AG10803 (cell line): ENCODE data around the gene SPNS2.

ENCODE experiments used
- DNase-seq: peaks from one replicate; pipeline ENCODE4 v3.0.0; 2010; ENCODE audit warnings: low read depth
- H3K4me3 ChIP-seq: 2 replicates; pipeline ENCODE4 v1.5.1; 2011; ENCODE audit warnings: mild to moderate bottlenecking, low read length, control low read depth
- TF ChIP-seq, protein P1 (sequence below): conservative IDR thresholded peaks from 2 replicates; pipeline ENCODE4 v1.5.1; 2011; ENCODE audit warnings: mild to moderate bottlenecking, low read length, control low read depth, inconsistent platforms

Gene SPNS2

GRCh38 chr17:4530799-4531730, 32.4 kb downstream of the SPNS2 start:
- DNase-seq, result no peak
- TF ChIP-seq, protein P1, sequence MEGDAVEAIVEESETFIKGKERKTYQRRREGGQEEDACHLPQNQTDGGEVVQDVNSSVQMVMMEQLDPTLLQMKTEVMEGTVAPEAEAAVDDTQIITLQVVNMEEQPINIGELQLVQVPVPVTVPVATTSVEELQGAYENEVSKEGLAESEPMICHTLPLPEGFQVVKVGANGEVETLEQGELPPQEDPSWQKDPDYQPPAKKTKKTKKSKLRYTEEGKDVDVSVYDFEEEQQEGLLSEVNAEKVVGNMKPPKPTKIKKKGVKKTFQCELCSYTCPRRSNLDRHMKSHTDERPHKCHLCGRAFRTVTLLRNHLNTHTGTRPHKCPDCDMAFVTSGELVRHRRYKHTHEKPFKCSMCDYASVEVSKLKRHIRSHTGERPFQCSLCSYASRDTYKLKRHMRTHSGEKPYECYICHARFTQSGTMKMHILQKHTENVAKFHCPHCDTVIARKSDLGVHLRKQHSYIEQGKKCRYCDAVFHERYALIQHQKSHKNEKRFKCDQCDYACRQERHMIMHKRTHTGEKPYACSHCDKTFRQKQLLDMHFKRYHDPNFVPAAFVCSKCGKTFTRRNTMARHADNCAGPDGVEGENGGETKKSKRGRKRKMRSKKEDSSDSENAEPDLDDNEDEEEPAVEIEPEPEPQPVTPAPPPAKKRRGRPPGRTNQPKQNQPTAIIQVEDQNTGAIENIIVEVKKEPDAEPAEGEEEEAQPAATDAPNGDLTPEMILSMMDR, result no peak
- no peak overlapping the region for H3K4me3 ChIP-seq

DNA sequence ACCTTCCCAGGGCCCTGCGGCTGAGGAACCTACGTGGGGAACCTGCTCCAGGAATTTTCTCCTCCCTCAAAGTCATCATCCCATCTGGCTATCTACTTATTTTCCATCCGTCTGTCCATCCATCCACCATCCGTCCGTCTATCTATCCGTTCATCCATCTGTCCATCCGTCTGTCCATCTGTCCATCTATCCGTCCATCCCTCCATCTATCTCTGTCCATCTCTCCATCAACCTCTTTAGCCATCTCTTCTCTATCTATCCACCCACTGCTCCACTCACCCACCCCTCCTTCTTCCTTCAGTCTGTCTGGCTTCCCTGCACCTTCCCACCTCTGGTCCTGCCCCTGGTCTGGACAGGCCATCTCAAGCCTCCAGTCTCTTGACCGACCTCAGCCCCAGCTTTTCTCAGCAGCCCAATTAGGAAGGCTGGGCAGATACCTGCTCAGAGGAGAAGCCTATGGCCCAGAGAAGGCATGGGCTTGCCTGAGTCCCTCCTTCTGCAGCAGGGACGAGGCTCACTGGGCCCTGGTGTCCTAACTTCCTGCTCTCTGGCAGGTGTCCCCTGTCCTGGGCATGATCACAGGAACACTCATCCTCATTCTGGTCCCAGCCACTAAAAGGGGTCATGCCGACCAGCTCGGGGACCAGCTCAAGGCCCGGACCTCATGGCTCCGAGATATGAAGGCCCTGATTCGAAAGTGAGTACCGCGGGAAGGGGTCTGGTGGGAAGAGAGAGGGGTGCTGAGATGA, 33.5 kb downstream of the SPNS2 start:
- no peak overlapping the region for H3K4me3 ChIP-seq
- no peak for DNase-seq
- TF ChIP-seq, protein P1, result no peak

DNA sequence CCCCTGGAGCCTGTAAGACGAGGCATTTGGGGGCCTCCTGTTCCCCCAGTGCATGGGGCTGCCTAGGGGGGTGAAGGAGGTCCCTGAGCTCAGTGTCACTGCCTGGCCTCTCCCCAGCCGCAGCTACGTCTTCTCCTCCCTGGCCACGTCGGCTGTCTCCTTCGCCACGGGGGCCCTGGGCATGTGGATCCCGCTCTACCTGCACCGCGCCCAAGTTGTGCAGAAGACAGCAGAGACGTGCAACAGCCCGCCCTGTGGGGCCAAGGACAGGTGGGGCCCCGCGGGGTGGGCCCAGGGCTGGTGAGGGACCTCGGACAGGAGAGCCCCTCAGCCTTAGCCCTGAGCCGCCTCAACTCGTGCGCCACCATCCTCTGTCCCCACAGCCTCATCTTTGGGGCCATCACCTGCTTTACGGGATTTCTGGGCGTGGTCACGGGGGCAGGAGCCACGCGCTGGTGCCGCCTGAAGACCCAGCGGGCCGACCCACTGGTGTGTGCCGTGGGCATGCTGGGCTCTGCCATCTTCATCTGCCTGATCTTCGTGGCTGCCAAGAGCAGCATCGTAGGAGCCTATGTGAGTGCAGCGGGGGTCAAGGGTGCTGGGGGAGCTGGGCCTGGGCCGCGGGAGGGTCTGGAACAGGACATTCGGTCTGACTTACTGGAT, 34.3 kb downstream of the SPNS2 start:
- no peak overlapping the region for H3K4me3 ChIP-seq
- DNase-seq, result no peak
- TF ChIP-seq, protein P1, result no peak

DNA sequence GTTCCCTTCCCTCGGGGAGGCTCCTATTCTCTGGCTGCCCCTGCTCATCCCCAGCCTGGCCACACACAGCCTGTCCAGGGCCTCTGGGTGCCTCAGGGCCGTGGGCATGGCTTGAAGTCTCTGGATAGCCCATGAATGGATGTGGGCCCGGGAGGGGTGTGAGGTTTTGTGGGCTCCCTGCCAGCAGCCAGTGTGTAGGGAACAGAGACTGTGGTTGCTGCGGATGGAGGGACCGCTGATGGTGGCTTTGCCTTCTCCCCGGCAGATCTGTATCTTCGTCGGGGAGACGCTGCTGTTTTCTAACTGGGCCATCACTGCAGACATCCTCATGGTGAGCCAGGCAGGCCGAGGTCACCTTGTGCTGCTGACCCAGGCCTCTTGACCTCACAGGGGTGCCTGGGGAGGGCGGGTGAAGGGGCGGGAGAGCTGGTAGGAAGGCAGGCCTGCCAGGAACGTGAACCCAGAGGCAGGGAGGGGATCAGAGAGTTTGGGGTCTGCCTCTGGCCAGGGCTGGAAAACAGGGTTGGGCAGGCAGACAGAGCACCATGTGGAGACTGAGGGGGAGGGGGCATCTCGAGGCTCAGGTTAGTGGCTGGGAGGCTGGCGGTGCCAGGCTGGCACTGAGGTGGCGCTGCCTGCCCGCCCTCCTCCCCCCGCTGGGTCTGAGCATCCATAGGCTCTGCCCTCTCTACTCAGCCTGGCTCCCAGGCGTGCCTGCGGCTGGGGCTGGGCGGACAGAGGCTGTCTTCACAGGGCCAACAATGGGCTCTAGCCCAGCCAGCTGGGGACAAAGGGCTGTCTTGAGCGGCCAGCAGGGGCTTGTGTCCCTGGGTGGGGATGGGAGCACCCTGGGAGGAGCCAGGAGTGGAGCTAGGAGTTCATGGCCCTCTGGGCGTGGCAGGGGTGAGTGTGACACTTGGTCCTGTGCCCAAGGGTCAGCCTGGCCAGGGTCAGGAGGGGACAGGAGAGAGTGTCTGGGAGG, 35.1 kb downstream of the SPNS2 start:
- DNase-seq, result no peak
- TF ChIP-seq, protein P1, result no peak
- no peak overlapping the region for H3K4me3 ChIP-seq

DNA sequence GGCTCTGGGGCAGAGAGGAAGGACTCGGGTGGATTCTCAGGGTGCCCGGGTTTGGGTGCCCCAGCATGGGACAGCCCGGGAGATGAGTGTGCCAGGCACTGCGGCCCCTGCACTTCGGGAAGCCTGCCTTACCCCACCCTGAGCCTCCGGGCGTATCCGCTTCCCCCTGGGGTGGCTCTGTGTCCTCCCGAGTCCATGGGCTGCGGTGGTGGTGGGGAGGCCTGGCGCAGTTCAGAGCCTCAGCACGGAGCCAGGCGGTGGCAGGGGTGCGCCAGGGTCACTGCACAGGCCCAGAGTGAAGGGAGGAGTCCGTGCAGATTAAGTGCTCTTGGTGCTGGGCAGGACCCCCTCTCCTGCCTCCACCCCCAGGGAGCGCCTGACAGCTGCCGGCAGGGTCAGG, 35.8 kb downstream of the SPNS2 start:
- TF ChIP-seq, protein P1, result no peak
- DNase-seq, result no peak
- H3K4me3 ChIP-seq, result no peak overlapping the region

DNA sequence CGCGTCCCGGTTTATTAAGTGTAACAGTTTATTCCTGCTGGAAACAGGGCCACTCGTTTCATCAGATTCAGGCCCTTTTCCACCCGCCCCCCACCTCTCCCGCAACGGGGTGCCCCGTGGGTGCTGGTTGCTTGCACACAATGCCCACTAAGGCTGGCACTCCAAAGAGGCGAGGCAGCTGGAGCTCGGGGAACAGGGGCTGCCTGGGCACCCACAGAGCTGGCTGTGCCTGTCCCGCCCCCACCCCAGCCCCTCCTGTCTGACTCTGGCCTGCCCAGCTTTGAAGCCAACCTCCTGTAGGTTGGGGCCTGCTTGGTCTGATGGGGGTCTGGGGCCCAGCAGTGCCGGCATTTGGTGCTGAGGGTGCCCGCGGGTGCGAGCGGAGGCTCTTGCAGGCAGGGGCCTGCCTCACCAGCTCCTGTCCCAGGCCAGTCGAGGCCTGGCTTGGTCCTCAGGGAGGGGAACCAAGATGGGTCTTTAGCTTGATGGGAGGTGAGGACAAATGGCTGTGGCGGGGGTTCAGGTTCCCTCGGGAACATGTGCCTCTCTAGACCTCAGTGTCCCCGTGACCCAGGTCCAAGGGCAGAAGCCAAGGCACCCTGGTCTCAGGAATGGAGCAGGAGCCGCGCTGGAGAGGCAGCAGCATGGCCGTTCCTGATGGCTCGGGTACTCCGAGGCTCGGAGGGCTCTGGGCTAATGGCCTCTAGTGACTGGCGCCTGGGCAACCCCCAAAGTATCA, 36.4 kb downstream of the SPNS2 start:
- H3K4me3 ChIP-seq, result no peak overlapping the region
- no peak for DNase-seq
- TF ChIP-seq, protein P1, result no peak
